SJCRH30 (cell line): ENCODE results near the gene CPNE9. TPM values are rescaled to one million over a fixed set of nuclear protein-coding genes. Genes with fewer than 3 reads are reported as not detected.

Source experiments
- DNase-seq, 2 experiments: peaks; one replicate each; pipeline ENCODE4 v3.0.0-alpha.2; 2015 to 2020
- H3K27ac ChIP-seq: fragments of 250-450 bp; sonication (Bioruptor Pico); 2 replicates; pipeline ENCODE4 v1.5.1; 2020; ENCODE audit warnings: mild to moderate bottlenecking, moderate library complexity
- H3K27me3 ChIP-seq: fragments of 250-450 bp; sonication (Bioruptor Pico); 2 replicates; pipeline ENCODE4 v1.5.1; 2020; ENCODE audit warnings: mild to moderate bottlenecking, moderate library complexity
- H3K36me3 ChIP-seq: fragments of 250-450 bp; sonication (Bioruptor Pico); 2 replicates; pipeline ENCODE4 v1.5.1; 2020; ENCODE audit warnings: mild to moderate bottlenecking, moderate library complexity
- H3K4me1 ChIP-seq: fragments of 250-450 bp; sonication (Bioruptor Pico); 2 replicates; pipeline ENCODE4 v1.5.1; 2020; ENCODE audit warnings: mild to moderate bottlenecking, moderate library complexity
- H3K4me3 ChIP-seq: fragments of 250-450 bp; sonication (Bioruptor Pico); 2 replicates; pipeline ENCODE4 v1.5.1; 2020; ENCODE audit warnings: mild to moderate bottlenecking, moderate library complexity
- H3K9me3 ChIP-seq: fragments of 250-450 bp; sonication (Bioruptor Pico); replicated peaks from 2 replicates; pipeline ENCODE4 v1.5.1; 2020; ENCODE audit warnings: mild to moderate bottlenecking, moderate library complexity
- total RNA-seq: library from RNA; depleted of rRNA; stranded (reverse); fragments of >200 nt; shearing (Covaris generic); gene quantifications from 2 replicates; pipeline ENCODE4 v1.2.3, GENCODE V29; 2014; rRNA removed

Gene CPNE9, protein sequence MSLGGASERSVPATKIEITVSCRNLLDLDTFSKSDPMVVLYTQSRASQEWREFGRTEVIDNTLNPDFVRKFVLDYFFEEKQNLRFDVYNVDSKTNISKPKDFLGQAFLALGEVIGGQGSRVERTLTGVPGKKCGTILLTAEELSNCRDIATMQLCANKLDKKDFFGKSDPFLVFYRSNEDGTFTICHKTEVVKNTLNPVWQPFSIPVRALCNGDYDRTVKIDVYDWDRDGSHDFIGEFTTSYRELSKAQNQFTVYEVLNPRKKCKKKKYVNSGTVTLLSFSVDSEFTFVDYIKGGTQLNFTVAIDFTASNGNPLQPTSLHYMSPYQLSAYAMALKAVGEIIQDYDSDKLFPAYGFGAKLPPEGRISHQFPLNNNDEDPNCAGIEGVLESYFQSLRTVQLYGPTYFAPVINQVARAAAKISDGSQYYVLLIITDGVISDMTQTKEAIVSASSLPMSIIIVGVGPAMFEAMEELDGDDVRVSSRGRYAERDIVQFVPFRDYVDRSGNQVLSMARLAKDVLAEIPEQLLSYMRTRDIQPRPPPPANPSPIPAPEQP
- 0.06 TPM in 1 of 2 replicates, not detected in the other for total RNA-seq

DNA sequence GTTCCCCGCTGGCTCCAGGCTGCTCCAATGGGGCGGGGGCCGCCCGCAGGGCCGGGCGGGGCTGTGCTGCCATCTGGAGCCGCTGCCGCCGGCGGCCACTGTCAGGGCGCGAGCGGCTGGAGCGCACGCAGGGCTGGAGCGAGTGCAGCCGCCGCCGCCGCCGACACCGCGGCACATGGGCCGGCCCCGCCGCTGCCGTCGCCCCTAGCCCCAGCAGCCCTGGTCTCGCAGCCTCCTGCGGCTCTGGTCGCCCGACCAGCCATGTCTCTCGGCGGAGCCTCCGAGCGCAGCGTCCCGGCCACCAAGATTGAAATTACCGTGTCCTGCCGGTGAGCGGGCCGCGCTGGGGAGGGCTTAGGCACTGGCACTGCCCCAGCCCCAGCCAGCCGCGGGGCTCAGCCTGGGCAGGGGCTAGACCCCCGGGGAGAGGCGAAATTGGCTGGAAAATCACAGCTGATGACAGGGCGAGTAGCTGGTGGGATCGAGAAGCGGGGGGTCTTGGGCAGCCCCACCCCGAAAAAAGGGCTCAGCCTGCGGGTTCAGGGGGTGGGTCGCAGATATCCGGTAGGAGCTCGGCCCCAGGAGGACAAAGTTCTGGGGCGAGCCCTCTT is at the start of gene CPNE9:
Gene CPNE9, plus strand, starts transcription at position 98 of the 611 bp plus-strand sequence. Its CDS starts 164 bp downstream, at position 262.
- Histone ChIP-seq H3K36me3 (no peaks in the 10 kb centered on the region), H3K9me3 (no peaks in the 10 kb centered on the region), H3K4me3 (no peak within 1 kb of the TSS), H3K4me1 (no peaks in the 10 kb centered on the region), H3K27ac (no peak within 1 kb of the TSS), H3K27me3 (no peaks in the 10 kb centered on the region)
- DNase-seq, result no peak

DNA sequence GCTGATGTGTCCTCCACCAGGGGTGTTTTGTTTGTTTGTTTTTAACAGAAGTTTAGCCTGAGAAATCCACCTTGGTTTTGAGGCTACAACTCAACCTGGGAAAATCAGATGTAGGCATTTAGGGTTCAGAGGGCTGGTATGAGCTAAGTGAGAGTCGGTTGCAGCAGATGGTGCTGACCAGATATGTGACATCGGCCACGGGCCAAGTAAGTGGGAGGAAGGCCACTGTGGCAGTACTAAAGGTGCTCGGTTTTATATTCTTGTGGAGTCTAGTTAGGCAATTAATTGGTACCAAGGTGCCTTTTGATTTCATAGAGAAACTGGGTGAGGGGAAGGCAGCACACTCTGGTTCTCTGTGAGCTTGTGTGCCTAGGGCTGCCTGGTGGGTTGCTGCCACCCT is 43.8 kb upstream of the CPNE9 start:
- DNase-seq, result no peak
- Histone ChIP-seq H3K27ac (no peak overlapping the region), H3K4me1 (no peaks in the 10 kb centered on the region), H3K4me3 (no peak overlapping the region), H3K36me3 (peaks cover 19% of the 10 kb centered on the region), H3K27me3 (no peaks in the 10 kb centered on the region), H3K9me3 (no peaks in the 10 kb centered on the region)

DNA sequence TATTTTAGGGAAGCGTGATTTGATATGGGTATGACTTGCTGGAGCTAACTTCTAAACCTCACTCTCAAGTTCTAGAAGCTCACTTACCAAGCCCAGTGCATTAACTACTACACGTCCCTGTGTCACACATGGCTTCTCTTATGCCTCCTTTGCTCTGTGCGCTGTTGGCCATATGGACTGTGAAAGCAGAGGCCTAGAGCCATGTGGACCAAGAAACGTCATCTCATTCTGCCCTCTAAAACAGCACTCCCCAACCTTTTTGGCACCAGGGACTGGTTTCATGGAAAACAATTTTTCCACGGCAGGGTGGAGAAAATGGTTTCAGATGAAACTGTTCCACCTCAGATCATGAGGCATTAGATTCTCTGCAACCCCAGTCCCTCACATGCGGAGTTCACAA is 42.7 kb upstream of the CPNE9 start:
- Histone ChIP-seq H3K36me3 (peaks cover 19% of the 10 kb centered on the region), H3K4me3 (no peak overlapping the region), H3K4me1 (no peaks in the 10 kb centered on the region), H3K27ac (no peak overlapping the region), H3K27me3 (no peaks in the 10 kb centered on the region), H3K9me3 (no peaks in the 10 kb centered on the region)
- DNase-seq, result no peak

DNA sequence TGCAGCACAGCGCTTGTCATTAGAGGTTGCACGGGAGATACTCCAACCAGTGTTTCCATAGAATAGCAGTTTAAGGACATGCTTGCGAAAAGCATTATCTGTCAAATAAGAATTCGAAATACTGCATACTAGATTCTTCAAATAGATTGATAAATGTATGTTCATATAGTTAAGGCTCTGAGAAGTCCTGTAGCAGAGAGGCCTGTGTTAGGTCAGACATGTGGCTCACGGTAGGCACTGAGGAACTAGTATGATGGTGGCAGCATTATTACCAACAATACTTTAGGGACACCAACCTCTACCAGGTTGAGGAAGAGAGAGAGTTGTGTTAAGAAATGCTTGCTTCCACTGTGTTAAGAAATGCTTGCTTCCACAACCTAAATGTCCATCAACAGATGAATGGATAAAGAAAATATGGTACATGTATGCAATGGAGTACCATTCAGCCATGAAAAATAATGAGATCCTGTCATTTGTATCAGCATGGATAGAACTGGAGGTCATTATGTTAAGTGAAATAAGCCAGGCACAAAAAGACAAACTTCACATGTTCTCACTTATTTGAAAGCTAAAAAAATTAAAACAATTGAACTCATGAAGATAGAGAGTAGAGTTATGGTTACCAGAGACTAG is 39.4 kb upstream of the CPNE9 start:
- no peaks in the 10 kb centered on the region for H3K4me1 ChIP-seq
- H3K27me3 ChIP-seq, result no peaks in the 10 kb centered on the region
- DNase-seq, result no peak
- no peaks in the 10 kb centered on the region for H3K9me3 ChIP-seq
- peaks cover 19% of the 10 kb centered on the region for H3K36me3 ChIP-seq
- no peak overlapping the region for H3K27ac ChIP-seq
- H3K4me3 ChIP-seq, result no peak overlapping the region

DNA sequence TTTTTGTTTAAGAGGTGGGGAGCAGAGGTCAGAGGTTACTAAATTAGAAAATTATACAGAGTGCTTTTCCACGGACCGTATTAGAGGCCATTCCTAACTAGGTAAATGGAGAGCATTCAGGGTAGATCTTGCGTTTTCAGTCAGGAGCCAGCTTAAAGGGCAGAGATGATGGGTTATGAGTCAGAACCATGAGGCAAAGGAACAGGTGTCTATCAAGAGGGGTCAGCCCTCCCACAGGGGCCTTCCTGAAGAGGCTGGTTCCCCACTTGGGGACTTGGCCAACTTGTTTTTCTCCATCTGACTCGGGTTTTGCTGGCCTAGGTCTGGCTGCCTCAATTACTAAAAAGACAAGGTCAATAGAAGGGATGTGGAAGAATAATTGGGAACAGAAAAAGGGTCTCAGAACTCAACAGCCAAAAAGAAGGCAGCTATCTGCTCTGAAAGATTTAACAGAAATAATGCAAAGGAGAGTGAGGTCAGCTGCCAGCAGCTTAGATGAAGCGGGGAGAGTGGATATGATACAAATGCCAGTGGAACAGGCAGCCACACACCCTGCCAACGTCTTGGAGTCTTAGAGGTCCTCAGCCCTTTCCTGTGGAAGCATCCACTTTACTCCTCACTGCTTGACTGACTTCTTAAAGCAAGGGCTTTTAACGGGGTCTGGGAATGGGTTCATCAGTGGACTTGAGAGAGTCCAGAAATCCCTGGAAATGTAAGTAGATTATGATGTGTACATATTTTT is 36.8 kb upstream of the CPNE9 start:
- no peaks in the 10 kb centered on the region for H3K4me1 ChIP-seq
- peak; percentile 10 to 28 for DNase-seq
- no peaks in the 10 kb centered on the region for H3K9me3 ChIP-seq
- no peak overlapping the region for H3K4me3 ChIP-seq
- H3K27ac ChIP-seq, result no peak overlapping the region
- H3K27me3 ChIP-seq, result no peaks in the 10 kb centered on the region
- peaks cover 30% of the 10 kb centered on the region for H3K36me3 ChIP-seq

DNA sequence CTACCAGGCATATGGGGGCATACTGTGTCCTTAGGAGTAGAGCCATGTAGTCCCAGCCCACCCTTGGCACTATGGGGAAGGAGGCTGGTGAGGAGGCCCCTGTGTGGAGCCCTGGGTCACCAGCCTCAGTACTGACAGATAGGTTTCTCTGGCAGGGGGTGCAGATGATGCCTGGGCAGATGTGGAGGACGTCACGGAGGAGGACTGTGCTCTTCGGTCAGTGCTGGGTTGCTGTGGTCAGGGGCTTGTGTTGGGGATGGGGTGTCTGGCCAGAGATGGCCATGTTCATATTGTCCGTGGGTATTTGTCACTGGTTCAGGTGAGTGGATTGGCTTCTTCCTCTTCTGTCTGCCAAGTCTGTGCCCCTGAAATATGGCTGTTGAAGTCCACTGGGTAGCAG is 34.4 kb upstream of the CPNE9 start:
- H3K4me1 ChIP-seq, result no peaks in the 10 kb centered on the region
- no peaks in the 10 kb centered on the region for H3K9me3 ChIP-seq
- H3K27me3 ChIP-seq, result no peaks in the 10 kb centered on the region
- DNase-seq, result no peak
- no peak overlapping the region for H3K27ac ChIP-seq
- peaks cover 30% of the 10 kb centered on the region for H3K36me3 ChIP-seq
- no peak overlapping the region for H3K4me3 ChIP-seq

DNA sequence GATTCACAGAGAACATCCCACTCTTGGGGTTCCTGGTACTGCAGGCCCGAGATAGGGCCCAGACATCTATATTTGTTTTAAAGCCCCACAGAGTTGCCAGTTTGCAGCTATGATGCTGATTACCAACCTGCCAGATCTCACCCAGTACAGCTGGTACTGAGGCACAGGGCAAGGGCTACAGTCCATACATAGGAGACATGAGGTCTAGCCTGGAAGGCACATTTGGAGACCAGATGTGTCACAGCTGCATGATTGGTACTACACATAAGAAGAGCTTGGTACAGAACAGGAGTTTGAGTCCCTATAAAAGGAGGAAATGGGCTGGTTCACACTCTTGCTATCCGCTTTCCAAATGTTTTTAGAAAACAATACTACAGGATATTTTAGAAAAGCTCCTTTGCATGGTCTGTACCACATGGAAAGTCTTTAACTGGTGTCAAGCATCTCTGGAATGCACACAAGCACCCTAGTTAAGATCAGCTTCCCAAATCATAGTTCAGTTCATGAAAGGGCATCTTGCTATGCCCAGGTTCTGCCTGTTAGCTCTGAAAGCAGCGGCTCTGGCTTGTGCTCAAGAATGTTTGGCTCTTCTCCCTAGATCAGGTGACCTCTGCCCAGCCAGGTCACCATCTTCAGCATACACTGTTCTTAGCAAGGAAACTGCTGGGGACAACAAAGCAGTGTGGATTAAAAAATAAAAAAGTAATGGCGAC is 33.8 kb upstream of the CPNE9 start:
- H3K27ac ChIP-seq, result no peak overlapping the region
- H3K36me3 ChIP-seq, result peaks cover 29% of the 10 kb centered on the region
- no peaks in the 10 kb centered on the region for H3K9me3 ChIP-seq
- H3K27me3 ChIP-seq, result no peaks in the 10 kb centered on the region
- no peak for DNase-seq
- no peaks in the 10 kb centered on the region for H3K4me1 ChIP-seq
- H3K4me3 ChIP-seq, result no peak overlapping the region

DNA sequence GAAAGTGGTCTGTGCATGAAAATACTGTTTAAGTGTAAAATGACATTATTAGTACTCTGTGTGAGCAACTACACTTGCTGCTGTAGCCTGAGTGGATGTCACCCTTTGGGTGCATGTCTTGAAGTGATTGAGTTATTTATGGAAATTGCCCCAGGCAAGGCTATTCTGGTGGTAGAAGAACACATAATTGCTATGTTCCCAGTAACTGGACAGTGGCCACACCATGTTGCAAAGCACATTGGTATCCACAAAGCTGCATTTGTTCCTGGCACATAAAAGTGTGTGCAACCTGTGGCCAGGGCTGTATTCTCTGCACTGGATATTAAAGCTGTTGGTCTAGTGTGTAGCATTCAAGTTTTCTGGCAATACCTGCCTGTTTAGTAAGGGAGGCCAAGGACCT is 30.6 kb upstream of the CPNE9 start:
- no peaks in the 10 kb centered on the region for H3K4me1 ChIP-seq
- no peak for DNase-seq
- no peak overlapping the region for H3K4me3 ChIP-seq
- no peaks in the 10 kb centered on the region for H3K9me3 ChIP-seq
- no peaks in the 10 kb centered on the region for H3K27me3 ChIP-seq
- no peak overlapping the region for H3K27ac ChIP-seq
- peaks cover 30% of the 10 kb centered on the region for H3K36me3 ChIP-seq

DNA sequence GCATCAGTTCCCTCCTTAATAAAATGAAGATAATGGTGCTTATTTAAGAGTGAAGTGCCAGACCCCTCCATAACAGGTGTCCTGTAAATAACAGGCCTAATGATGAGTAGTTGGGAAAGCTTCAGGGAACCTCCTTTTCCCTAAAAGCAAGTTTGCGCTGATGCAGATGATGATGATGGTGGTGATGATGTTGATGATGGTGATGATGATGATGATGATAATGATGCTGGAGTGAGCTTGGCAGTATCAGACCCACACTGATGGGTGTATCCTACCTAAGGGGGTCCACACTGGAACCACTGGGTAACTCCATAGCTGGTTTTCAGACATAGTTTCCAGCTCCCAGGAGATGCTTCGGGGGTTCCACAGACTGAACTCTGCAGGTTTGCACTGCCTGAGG is 29.9 kb upstream of the CPNE9 start:
- H3K36me3 ChIP-seq, result peaks cover 34% of the 10 kb centered on the region
- no peaks in the 10 kb centered on the region for H3K27me3 ChIP-seq
- no peak for DNase-seq
- H3K9me3 ChIP-seq, result no peaks in the 10 kb centered on the region
- no peak overlapping the region for H3K4me3 ChIP-seq
- no peak overlapping the region for H3K27ac ChIP-seq
- H3K4me1 ChIP-seq, result no peaks in the 10 kb centered on the region

DNA sequence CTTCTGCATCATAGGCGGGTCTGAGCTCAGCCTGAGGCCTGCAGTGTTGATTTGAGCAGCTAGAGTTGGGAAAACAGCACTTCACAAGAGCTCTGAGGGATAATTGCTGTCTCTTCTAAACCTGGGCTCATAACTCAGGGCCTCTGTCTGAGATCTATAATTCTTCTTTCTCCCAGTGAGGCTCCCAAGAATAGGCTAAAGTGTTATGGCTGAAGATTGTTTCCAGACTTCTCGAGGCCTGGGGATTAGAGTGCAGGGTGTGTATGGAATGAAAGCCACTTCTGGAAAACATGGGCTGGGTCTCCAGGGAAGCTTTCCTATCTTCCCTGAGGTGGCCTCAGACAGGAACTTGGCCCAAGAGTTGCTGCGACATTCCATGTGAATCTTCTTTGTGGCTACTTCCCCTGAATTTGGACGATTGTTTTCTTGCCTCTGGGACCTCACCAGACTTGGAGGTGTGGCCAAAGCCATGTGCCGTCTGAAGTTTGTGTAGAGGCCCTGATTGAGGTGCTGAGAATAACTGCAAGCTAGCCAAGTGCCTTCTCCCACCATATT is 27.8 kb upstream of the CPNE9 start:
- DNase-seq, result no peak
- H3K36me3 ChIP-seq, result peaks cover 38% of the 10 kb centered on the region
- H3K27ac ChIP-seq, result no peak overlapping the region
- H3K27me3 ChIP-seq, result no peaks in the 10 kb centered on the region
- no peak overlapping the region for H3K4me3 ChIP-seq
- H3K4me1 ChIP-seq, result no peaks in the 10 kb centered on the region
- H3K9me3 ChIP-seq, result no peaks in the 10 kb centered on the region

DNA sequence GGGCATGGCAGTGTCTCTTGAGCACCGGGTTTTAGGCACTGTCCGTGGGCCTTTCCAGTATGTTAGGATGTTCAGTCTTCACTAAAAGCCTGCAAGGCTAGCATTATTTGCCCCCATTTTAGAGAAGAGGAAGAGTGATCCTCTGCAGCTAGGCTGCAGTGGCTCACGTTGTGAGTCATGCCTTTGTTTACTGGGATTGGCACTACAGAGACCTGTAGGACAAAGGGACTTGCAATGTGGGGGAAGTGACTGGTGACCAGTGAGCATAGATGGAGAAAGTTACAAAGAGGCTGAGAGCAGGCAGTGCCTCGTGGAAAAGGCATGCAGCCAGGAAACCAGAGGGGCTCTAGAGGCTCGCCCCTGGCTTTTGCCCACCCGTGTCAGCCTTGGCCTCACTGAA is 26.8 kb upstream of the CPNE9 start:
- no peaks in the 10 kb centered on the region for H3K27me3 ChIP-seq
- DNase-seq, result no peak
- H3K36me3 ChIP-seq, result peaks cover 28% of the 10 kb centered on the region
- no peaks in the 10 kb centered on the region for H3K4me1 ChIP-seq
- no peak overlapping the region for H3K27ac ChIP-seq
- H3K9me3 ChIP-seq, result no peaks in the 10 kb centered on the region
- no peak overlapping the region for H3K4me3 ChIP-seq

DNA sequence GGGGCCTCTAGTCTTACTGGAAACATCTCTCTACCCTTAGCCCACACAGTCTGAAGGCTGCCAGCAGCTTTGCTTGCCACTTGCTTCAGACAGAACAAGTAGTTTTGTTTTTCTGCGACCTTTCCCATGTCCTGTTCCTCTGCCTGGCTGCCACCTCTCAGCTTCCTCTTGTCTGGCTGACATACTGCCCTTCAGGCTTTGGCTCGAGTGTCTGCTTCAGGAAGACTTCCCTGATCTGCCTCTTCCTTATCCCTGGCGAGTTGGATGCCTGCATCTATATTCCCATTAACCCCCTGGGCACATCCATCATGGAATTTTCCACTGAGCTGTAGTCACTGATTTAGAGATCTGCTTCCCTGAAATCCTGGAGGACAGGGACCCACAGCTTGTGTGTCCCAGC is 25.1 kb upstream of the CPNE9 start:
- Histone ChIP-seq H3K4me3 (no peak overlapping the region), H3K9me3 (no peaks in the 10 kb centered on the region), H3K27ac (no peak overlapping the region), H3K4me1 (no peaks in the 10 kb centered on the region), H3K36me3 (peaks cover 21% of the 10 kb centered on the region), H3K27me3 (no peaks in the 10 kb centered on the region)
- DNase-seq, result no peak

DNA sequence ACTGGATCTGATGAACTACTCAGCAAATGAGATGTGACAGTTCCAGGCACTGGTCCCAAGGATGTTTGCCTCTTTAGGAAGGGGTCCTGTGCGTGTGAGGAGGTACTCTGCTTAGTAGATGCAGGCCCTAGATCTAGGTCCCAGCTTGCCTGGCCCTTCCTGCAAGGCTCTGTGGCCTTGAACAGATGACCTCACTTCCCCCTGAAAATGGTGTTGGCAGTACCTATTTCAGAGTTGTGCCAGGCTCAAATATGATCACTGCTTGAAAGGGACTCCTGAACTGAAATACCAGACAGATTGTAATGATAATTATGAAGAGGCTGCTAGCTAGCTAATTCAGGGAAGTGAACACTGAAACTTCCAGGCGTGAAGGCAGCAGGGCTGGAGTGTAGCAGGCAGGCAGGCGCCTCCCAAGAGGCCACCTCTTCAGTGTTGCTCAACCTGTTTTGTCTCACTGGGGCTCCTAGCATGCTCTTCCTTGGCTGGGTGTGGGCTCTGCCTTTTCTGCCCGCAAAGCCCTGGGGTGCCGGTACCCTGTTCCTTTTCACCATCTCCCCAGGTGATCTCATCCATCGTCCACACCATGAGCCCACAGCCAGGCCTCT is 24.1 kb upstream of the CPNE9 start:
- Histone ChIP-seq H3K27me3 (no peaks in the 10 kb centered on the region), H3K4me1 (no peaks in the 10 kb centered on the region), H3K4me3 (no peak overlapping the region), H3K36me3 (peaks cover 17% of the 10 kb centered on the region), H3K9me3 (no peaks in the 10 kb centered on the region), H3K27ac (no peak overlapping the region)
- no peak for DNase-seq
